Ovary (tissue), 3 donors: ENCODE measurements around the gene CEP41.

Experiments
- EP300 ChIP-seq: sonication (generic); formaldehyde crosslinking; IDR thresholded peaks from one replicate; pipeline ENCODE4 v1.6.1; 2017; ENCODE audit warnings: antibody characterized with exemption
- POLR2A ChIP-seq: fragments of 450-650 bp; IDR thresholded peaks from one replicate; pipeline ENCODE4 v1.6.1; 2017; ENCODE audit warnings: antibody characterized with exemption, mild to moderate bottlenecking, moderate library complexity
- TF ChIP-seq, protein P1 (sequence below), 3 donors: fragments of 450-650 bp in 2 of 3; fragments of 200-600 bp in 1 of 3; IDR thresholded peaks; one replicate each; pipeline versions ENCODE4 v1.5.1 to v1.8.0; 2016 to 2022; ENCODE audit warnings: antibody characterized with exemption in 3 of 3, mild to moderate bottlenecking in 1 of 3
- donor health status: DM: no; HTN: no; CAD: no.

DNA sequence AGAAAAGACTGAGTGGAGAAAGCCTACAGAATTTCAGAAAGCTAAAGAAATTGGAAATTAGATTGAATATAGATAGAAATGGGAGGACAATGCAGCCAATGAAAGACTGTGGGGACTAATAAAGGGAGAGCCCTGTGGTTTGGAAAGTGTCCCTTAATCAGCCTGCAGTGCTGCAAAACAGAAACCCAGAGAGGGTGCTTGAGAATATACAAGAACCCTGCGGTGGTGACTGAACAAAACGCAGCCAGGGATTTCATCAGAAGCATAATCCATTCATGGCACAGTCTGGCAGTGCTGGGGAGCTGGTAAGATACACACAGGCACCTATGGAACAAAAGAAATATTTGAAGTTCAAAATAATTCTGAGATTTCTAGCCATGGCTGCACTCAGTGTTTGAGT, 19.1 kb downstream of the CEP41 start:
- TF ChIP-seq, protein P1, sequence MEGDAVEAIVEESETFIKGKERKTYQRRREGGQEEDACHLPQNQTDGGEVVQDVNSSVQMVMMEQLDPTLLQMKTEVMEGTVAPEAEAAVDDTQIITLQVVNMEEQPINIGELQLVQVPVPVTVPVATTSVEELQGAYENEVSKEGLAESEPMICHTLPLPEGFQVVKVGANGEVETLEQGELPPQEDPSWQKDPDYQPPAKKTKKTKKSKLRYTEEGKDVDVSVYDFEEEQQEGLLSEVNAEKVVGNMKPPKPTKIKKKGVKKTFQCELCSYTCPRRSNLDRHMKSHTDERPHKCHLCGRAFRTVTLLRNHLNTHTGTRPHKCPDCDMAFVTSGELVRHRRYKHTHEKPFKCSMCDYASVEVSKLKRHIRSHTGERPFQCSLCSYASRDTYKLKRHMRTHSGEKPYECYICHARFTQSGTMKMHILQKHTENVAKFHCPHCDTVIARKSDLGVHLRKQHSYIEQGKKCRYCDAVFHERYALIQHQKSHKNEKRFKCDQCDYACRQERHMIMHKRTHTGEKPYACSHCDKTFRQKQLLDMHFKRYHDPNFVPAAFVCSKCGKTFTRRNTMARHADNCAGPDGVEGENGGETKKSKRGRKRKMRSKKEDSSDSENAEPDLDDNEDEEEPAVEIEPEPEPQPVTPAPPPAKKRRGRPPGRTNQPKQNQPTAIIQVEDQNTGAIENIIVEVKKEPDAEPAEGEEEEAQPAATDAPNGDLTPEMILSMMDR (IDR thresholded peaks at IDR 0.05): no peak
- TF ChIP-seq POLR2A (no peak), EP300 (no peak)
